ENCODE results near the gene RERE. TPM values are rescaled to one million over a fixed set of nuclear protein-coding genes. Genes with fewer than 3 reads are reported as not detected.

The RERE gene
- total RNA-seq, 1 donor from 2014 or later, result 88.5 TPM

GRCh38 chr1:8846263-8846662 lies 28.8 kb upstream of the RERE start:
- intact Hi-C loops (cut with DNase I), result no loop called here
- TF ChIP-seq, protein P1, sequence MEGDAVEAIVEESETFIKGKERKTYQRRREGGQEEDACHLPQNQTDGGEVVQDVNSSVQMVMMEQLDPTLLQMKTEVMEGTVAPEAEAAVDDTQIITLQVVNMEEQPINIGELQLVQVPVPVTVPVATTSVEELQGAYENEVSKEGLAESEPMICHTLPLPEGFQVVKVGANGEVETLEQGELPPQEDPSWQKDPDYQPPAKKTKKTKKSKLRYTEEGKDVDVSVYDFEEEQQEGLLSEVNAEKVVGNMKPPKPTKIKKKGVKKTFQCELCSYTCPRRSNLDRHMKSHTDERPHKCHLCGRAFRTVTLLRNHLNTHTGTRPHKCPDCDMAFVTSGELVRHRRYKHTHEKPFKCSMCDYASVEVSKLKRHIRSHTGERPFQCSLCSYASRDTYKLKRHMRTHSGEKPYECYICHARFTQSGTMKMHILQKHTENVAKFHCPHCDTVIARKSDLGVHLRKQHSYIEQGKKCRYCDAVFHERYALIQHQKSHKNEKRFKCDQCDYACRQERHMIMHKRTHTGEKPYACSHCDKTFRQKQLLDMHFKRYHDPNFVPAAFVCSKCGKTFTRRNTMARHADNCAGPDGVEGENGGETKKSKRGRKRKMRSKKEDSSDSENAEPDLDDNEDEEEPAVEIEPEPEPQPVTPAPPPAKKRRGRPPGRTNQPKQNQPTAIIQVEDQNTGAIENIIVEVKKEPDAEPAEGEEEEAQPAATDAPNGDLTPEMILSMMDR (IDR thresholded peaks at IDR 0.05), result no peak
- Histone ChIP-seq H3K27ac (no peak overlapping the region), H3K9me3 (no peaks in the 10 kb centered on the region), H3K27me3 (ENCODE audit: low read depth) (no peaks in the 10 kb centered on the region), H3K4me1 (peaks cover 24% of the 10 kb centered on the region), H3K36me3 (no peaks in the 10 kb centered on the region), H3K4me3 (no peak overlapping the region)
- DNase-seq (no peak), ATAC-seq (no peak)

- no peak overlapping the region for H3K27ac ChIP-seq
- intact Hi-C loops (cut with DNase I), result no loop called here
- no peak overlapping the region for H3K4me3 ChIP-seq
- no peaks in the 10 kb centered on the region for H3K36me3 ChIP-seq
- H3K9me3 ChIP-seq, result no peaks in the 10 kb centered on the region
- TF ChIP-seq, protein P1 (IDR thresholded peaks at IDR 0.05), result no peak
- H3K4me1 ChIP-seq, result peaks cover 24% of the 10 kb centered on the region
- no peaks in the 10 kb centered on the region for H3K27me3 ChIP-seq (ENCODE audit: low read depth)
- DNase-seq (no peak), ATAC-seq (no peak)
Observed at GRCh38 chr1:8845104-8846097, 28.0 kb upstream of the RERE start.

DNA sequence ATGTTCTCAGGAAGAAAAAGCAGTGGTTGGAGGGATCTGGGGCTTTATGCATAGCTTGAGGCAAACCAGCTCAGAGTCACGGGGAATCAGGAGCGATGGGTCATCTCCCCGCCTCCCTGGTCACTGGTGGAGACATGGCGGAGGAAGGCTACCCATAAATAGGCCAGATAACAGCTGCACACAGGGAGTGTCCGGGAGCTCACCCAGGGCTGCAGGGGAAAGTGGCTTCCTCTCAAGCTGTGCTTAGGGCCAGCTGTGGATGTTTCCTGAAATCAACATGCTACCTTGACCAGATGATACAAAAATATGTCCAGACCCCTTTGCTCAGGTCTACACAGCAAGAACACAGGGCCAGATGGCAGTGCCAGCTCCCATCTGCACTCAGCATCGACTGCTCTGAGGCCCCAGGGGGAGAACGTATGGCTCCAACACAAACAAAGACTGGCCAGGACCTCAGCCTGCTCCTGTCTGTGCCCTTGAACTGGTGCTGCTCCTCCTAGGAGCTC lies 27.1 kb upstream of the RERE start:
- no peak for DNase-seq
- Histone ChIP-seq H3K36me3 (no peaks in the 10 kb centered on the region), H3K27ac (no peak overlapping the region), H3K27me3 (ENCODE audit: low read depth) (no peaks in the 10 kb centered on the region), H3K4me1 (peaks cover 24% of the 10 kb centered on the region), H3K4me3 (no peak overlapping the region), H3K9me3 (no peaks in the 10 kb centered on the region)
- intact Hi-C loops (cut with DNase I), result no loop called here
- TF ChIP-seq, protein P1 (IDR thresholded peaks at IDR 0.05), result no peak
- ATAC-seq, result no peak

GRCh38 chr1:8841395-8841794 lies 24.0 kb upstream of the RERE start:
- TF ChIP-seq, protein P1 (IDR thresholded peaks at IDR 0.05), result no peak
- H3K9me3 ChIP-seq, result no peaks in the 10 kb centered on the region
- intact Hi-C loops (cut with DNase I), result no loop called here
- ATAC-seq (no peak), DNase-seq (no peak)
- no peaks in the 10 kb centered on the region for H3K27me3 ChIP-seq (ENCODE audit: low read depth)
- H3K36me3 ChIP-seq, result no peaks in the 10 kb centered on the region
- H3K4me1 ChIP-seq, result peaks cover 9% of the 10 kb centered on the region
- no peak overlapping the region for H3K4me3 ChIP-seq
- no peak overlapping the region for H3K27ac ChIP-seq

DNA sequence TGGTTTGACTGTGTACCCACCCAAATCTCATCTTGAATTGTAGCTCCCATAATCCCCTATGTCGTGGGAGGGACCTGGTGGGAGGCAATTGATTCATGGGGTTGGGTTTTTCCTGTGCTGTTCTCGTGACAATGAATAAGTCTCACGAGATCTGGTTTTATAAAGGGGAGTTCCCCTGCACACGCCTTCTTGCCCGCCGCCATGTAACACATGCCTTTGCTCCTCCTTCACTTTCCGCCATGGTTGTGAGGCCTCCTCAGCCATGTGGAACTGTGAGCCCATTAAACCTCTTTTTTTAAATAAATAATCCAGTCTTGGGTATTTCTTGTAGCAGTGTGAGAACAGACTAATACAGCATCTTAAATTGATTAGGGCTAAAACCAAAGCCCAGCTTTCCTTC lies 22.6 kb upstream of the RERE start:
- DNase-seq, result no peak
- Histone ChIP-seq H3K9me3 (no peaks in the 10 kb centered on the region), H3K36me3 (no peaks in the 10 kb centered on the region), H3K4me3 (no peak overlapping the region), H3K27ac (no peak overlapping the region), H3K27me3 (ENCODE audit: low read depth) (no peaks in the 10 kb centered on the region), H3K4me1 (peaks cover 6% of the 10 kb centered on the region)
- intact Hi-C loops (cut with DNase I), result no loop called here
- TF ChIP-seq, protein P1 (IDR thresholded peaks at IDR 0.05), result no peak
- no peak for ATAC-seq

All from lower lobe of right lung (tissue), 2 donors.